Neural progenitor cell (in vitro differentiated cells): ENCODE data around the gene RAET1G. TPM values are rescaled to one million over a fixed set of nuclear protein-coding genes. Genes with fewer than 3 reads are reported as not detected.

Source experiments
- DNase-seq: peaks from one replicate; pipeline ENCODE4 v3.0.0-alpha.2; 2016; ENCODE audit warnings: low spot score
- H2AFZ ChIP-seq: fragments of 200-600 bp; sonication (generic); replicated peaks from 2 replicates; pipeline ENCODE4 v1.6.1; 2016; ENCODE audit warnings: antibody characterized with exemption
- H3F3A ChIP-seq: fragments of 200-600 bp; sonication (generic); 2 replicates; pipeline ENCODE4 v1.6.1; 2016; ENCODE audit warnings: antibody characterized with exemption, low read depth
- H3K27ac ChIP-seq: fragments of 200-600 bp; sonication (generic); 2 replicates; pipeline ENCODE4 v1.5.1; 2016; ENCODE audit warnings: mild to moderate bottlenecking
- H3K27me3 ChIP-seq: fragments of 200-600 bp; sonication (generic); 2 replicates; pipeline ENCODE4 v1.6.1; 2016; ENCODE audit warnings: mild to moderate bottlenecking, moderate library complexity
- H3K36me3 ChIP-seq: fragments of 200-600 bp; sonication (generic); 2 replicates; pipeline ENCODE4 v1.5.1; 2016
- H3K4me1 ChIP-seq: fragments of 200-600 bp; sonication (generic); 2 replicates; pipeline ENCODE4 v1.6.1; 2016; ENCODE audit warnings: mixed run types
- H3K4me2 ChIP-seq: fragments of 200-600 bp; sonication (generic); 2 replicates; pipeline ENCODE4 v1.6.1; 2016
- H3K4me3 ChIP-seq: fragments of 200-600 bp; sonication (generic); 2 replicates; pipeline ENCODE4 v1.5.1; 2016
- H3K79me2 ChIP-seq: fragments of 200-600 bp; sonication (generic); 2 replicates; pipeline ENCODE4 v1.6.1; 2016; ENCODE audit warnings: low read depth
- H3K9ac ChIP-seq: fragments of 200-600 bp; sonication (generic); 2 replicates; pipeline ENCODE4 v1.6.1; 2016
- H3K9me3 ChIP-seq: fragments of 200-600 bp; sonication (generic); 2 replicates; pipeline ENCODE4 v1.5.1; 2016; ENCODE audit warnings: low read depth
- H4K20me1 ChIP-seq: fragments of 200-600 bp; sonication (generic); 2 replicates; pipeline ENCODE4 v1.6.1; 2016; ENCODE audit warnings: low read depth
- H3K27ac Mint-ChIP-seq: 3 replicates; pipeline ENCODE4 v1.8.0; 2021; ENCODE audit warnings: mixed read lengths
- H3K27me3 Mint-ChIP-seq: 2 replicates; pipeline ENCODE4 v1.8.0; 2022; ENCODE audit warnings: low read depth, mild to moderate bottlenecking, inconsistent platforms, moderate library complexity, mixed read lengths; ENCODE audit not compliant: insufficient read depth
- H3K36me3 Mint-ChIP-seq: 3 replicates; pipeline ENCODE4 v1.8.0; 2021; ENCODE audit warnings: mixed read lengths
- H3K4me1 Mint-ChIP-seq: 3 replicates; pipeline ENCODE4 v1.8.0; 2021; ENCODE audit warnings: mixed read lengths
- H3K4me3 Mint-ChIP-seq: 3 replicates; pipeline ENCODE4 v1.8.0; 2021; ENCODE audit warnings: mild to moderate bottlenecking, moderate library complexity, mixed read lengths
- H3K9me3 Mint-ChIP-seq: 3 replicates; pipeline ENCODE4 v1.8.0; 2020; ENCODE audit warnings: mixed read lengths
- EZH2 ChIP-seq: fragments of 200-600 bp; sonication (generic); IDR thresholded peaks from 2 replicates; pipeline ENCODE4 v1.6.1; 2017; ENCODE audit warnings: antibody characterized with exemption, mild to moderate bottlenecking, moderate library complexity
- EZH2phosphoT487 ChIP-seq: fragments of 200-600 bp; sonication (generic); IDR thresholded peaks from 2 replicates; pipeline ENCODE4 v1.6.1; 2017; ENCODE audit warnings: antibody characterized with exemption
- total RNA-seq: library from RNA; depleted of rRNA; stranded (reverse); fragments of >200 nt; gene quantifications from 2 replicates; pipeline ENCODE4 v1.2.3, GENCODE V29; 2015; ENCODE audit warnings: low replicate concordance
- TF ChIP-seq, protein P1 (sequence below): fragments of 200-600 bp; sonication (generic); IDR thresholded peaks from 2 replicates; pipeline ENCODE4 v1.5.1; 2017; ENCODE audit warnings: antibody characterized with exemption, mild to moderate bottlenecking

The RAET1G gene
- total RNA-seq, 1 donor from 2014 or later: not detected

DNA sequence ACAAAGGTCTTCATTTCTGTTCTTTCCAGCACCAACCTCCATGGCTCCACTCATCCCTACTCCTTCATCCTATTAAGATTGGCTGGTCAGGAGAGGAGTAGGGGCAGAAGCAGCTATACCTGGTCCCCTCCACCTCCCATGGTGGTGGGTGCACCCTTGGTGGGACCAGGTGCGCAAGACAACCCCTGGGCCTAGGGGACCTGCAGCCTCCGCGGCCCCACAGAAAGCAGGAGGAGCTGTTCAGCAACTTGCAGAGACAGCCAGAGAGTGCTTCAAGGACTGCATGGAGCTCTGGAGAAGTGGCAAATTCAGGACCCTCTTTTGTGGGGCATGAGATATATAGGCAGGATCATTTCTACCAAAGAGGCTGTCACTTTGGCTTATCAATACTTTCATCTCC is 28.7 kb upstream of the RAET1G start:
- no peak overlapping the region for H3K9ac ChIP-seq
- DNase-seq: no peak
- Mint-ChIP-seq H3K36me3 (no peaks in the 10 kb centered on the region), H3K27ac (no peak overlapping the region), H3K4me1 (peaks cover 2% of the 10 kb centered on the region), H3K9me3 (peaks cover 4% of the 10 kb centered on the region), H3K4me3 (no peak overlapping the region), H3K27me3 (peaks cover 68% of the 10 kb centered on the region)
- no peaks in the 10 kb centered on the region for H3K9me3 ChIP-seq
- H3K4me2 ChIP-seq: no peak overlapping the region
- H2AFZ ChIP-seq: no peak overlapping the region
- H3K4me3 ChIP-seq: no peak overlapping the region
- TF ChIP-seq, protein P1, sequence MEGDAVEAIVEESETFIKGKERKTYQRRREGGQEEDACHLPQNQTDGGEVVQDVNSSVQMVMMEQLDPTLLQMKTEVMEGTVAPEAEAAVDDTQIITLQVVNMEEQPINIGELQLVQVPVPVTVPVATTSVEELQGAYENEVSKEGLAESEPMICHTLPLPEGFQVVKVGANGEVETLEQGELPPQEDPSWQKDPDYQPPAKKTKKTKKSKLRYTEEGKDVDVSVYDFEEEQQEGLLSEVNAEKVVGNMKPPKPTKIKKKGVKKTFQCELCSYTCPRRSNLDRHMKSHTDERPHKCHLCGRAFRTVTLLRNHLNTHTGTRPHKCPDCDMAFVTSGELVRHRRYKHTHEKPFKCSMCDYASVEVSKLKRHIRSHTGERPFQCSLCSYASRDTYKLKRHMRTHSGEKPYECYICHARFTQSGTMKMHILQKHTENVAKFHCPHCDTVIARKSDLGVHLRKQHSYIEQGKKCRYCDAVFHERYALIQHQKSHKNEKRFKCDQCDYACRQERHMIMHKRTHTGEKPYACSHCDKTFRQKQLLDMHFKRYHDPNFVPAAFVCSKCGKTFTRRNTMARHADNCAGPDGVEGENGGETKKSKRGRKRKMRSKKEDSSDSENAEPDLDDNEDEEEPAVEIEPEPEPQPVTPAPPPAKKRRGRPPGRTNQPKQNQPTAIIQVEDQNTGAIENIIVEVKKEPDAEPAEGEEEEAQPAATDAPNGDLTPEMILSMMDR: no peak
- no peak for TF ChIP-seq EZH2
- no peaks in the 10 kb centered on the region for H3F3A ChIP-seq
- peaks cover 11% of the 10 kb centered on the region for H4K20me1 ChIP-seq
- no peaks in the 10 kb centered on the region for H3K4me1 ChIP-seq
- H3K79me2 ChIP-seq: no peaks in the 10 kb centered on the region
- H3K36me3 ChIP-seq: no peaks in the 10 kb centered on the region
- peaks cover 95% of the 10 kb centered on the region for H3K27me3 ChIP-seq
- H3K27ac ChIP-seq: no peak overlapping the region

DNA sequence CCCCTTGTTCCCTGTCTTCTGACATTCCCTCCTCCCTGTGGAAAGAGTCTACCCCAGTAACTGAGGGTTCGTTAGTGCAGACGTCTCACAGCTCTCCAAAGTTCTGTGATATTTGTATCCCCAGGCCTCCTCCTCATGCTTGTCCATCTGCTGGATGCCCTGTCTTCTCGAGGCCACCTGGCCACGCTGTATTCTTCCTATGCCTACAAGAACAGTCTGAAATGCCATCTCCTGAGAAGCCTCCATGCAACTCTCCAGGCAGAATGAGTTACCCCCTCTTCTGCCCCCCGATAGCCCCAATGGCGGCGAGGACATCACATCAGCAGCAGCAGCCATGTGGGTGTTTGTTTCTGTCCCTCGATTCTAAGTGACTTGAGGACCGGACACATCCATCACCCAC is 28.2 kb upstream of the RAET1G start:
- no peak for DNase-seq
- Histone ChIP-seq H2AFZ (no peak overlapping the region), H3F3A (no peaks in the 10 kb centered on the region), H3K27me3 (peaks cover 95% of the 10 kb centered on the region), H3K27ac (no peak overlapping the region), H3K4me1 (no peaks in the 10 kb centered on the region), H3K9me3 (no peaks in the 10 kb centered on the region), H3K36me3 (no peaks in the 10 kb centered on the region), H4K20me1 (peaks cover 11% of the 10 kb centered on the region), H3K79me2 (no peaks in the 10 kb centered on the region), H3K9ac (no peak overlapping the region), H3K4me2 (no peak overlapping the region), H3K4me3 (no peak overlapping the region)
- Mint-ChIP-seq H3K27ac (no peak overlapping the region), H3K4me1 (peaks cover 2% of the 10 kb centered on the region), H3K9me3 (peaks cover 4% of the 10 kb centered on the region), H3K27me3 (peaks cover 70% of the 10 kb centered on the region), H3K36me3 (no peaks in the 10 kb centered on the region), H3K4me3 (no peak overlapping the region)
- TF ChIP-seq EZH2phosphoT487: no peak

DNA sequence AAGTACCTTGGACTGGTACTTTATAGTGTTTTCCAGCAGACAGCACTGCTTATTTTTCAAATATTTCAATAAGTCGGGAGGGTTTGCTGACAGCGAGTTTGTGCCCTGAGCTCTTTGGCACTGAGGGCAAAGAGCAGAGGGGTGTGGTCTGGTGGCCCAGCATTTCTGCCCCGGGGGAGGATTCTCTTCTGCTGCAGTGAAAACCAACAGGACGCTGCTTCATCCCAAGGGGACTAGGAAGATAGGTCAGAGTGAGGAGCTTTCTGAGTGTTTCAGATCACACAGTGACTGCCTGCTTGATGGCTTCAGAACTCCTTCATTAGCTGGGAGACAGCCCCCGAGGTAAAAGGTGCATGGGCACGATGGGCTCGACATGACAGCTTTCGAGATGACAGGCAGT is 27.5 kb upstream of the RAET1G start:
- peaks cover 95% of the 10 kb centered on the region for H3K27me3 ChIP-seq
- H3K79me2 ChIP-seq: no peaks in the 10 kb centered on the region

DNA sequence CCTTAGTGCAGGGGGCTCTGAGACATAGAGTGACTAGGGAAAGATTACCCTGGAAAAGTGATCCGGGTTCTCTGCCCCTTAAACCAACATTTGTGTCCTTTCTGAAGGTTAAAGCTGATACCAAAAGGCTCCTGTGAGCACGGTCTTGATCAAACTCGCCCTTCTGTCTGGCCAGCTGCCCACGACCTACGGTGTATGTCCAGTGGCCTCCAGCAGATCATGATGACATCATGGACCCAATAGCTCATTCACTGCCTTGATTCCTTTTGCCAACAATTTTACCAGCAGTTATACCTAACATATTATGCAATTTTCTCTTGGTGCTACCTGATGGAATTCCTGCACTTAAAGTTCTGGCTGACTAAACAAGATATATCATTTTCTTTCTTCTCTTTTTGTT is 25.7 kb upstream of the RAET1G start:
- no peak overlapping the region for H3K4me3 Mint-ChIP-seq
- no peaks in the 10 kb centered on the region for H3K36me3 ChIP-seq
- no peak for DNase-seq
- peaks cover 90% of the 10 kb centered on the region for H3K27me3 ChIP-seq
- no peaks in the 10 kb centered on the region for H3K9me3 Mint-ChIP-seq
- H3K4me2 ChIP-seq: no peak overlapping the region
- H2AFZ ChIP-seq: no peak overlapping the region
- no peaks in the 10 kb centered on the region for H3F3A ChIP-seq
- H3K9ac ChIP-seq: no peak overlapping the region
- TF ChIP-seq EZH2 (no peak), EZH2phosphoT487 (no peak)
- TF ChIP-seq, protein P1: no peak
- no peak overlapping the region for H3K27ac ChIP-seq
- H3K9me3 ChIP-seq: no peaks in the 10 kb centered on the region
- H3K4me3 ChIP-seq: no peak overlapping the region
- H3K36me3 Mint-ChIP-seq: no peaks in the 10 kb centered on the region
- peaks cover 66% of the 10 kb centered on the region for H3K27me3 Mint-ChIP-seq
- H3K4me1 Mint-ChIP-seq: no peaks in the 10 kb centered on the region
- no peaks in the 10 kb centered on the region for H3K4me1 ChIP-seq
- no peak overlapping the region for H3K27ac Mint-ChIP-seq
- H4K20me1 ChIP-seq: peaks cover 5% of the 10 kb centered on the region
- H3K79me2 ChIP-seq: no peaks in the 10 kb centered on the region

More for the DNA sequence above, 27.5 kb upstream of the RAET1G start:
- Mint-ChIP-seq H3K27ac (no peak overlapping the region), H3K4me1 (peaks cover 2% of the 10 kb centered on the region), H3K4me3 (no peak overlapping the region), H3K9me3 (peaks cover 4% of the 10 kb centered on the region), H3K36me3 (no peaks in the 10 kb centered on the region), H3K27me3 (peaks cover 67% of the 10 kb centered on the region)
- Histone ChIP-seq H4K20me1 (peaks cover 9% of the 10 kb centered on the region), H3K9ac (no peak overlapping the region), H2AFZ (no peak overlapping the region), H3K4me2 (no peak overlapping the region), H3K9me3 (no peaks in the 10 kb centered on the region), H3K4me3 (no peak overlapping the region), H3K36me3 (no peaks in the 10 kb centered on the region), H3K27ac (no peak overlapping the region), H3F3A (no peaks in the 10 kb centered on the region), H3K4me1 (no peaks in the 10 kb centered on the region)
- DNase-seq: no peak
- no peak for TF ChIP-seq EZH2
- TF ChIP-seq, protein P1: no peak
- TF ChIP-seq EZH2phosphoT487: no peak
